Measurements from ENCODE around the gene CMIP. TPM values are rescaled to one million over a fixed set of nuclear protein-coding genes. Genes with fewer than 3 reads are reported as not detected.

The CMIP gene
- total RNA-seq, 4 donors from 2014 or later: 40.0 to 69.6 (median 47.0) TPM

DNA sequence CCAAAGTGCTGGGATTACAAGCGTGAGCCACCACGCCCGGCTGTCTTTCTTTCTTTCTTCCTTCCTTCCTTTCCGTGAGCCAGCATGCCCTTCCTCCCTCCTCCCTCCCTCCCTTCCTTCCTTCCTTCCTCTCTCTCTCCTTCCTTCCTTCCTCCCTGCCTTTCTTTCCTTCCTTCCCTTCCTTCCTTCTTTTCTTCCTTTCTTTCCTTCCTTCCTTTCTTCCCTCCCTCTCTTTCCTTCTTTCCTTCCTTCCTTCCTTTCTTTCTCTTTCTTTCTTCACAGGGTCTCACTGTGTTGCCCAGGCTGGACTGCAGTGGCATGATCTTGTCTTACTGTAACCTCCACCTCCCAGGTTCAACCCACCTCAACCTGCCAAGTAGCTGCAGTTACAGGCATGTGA is 283.8 kb downstream of the CMIP start:
- Histone ChIP-seq H3K9me3 (no peaks in the 10 kb centered on the region), H3K27me3 (no peaks in the 10 kb centered on the region), H3K36me3 (no peaks in the 10 kb centered on the region), H3K27ac (no peak overlapping the region), H3K4me1 (peaks cover 4 to 12% (median 11%) of the 10 kb centered on the region in 4 donors), H3K4me3 (no peak overlapping the region)
- DNase-seq: no peak
- TF ChIP-seq POLR2A (IDR thresholded peaks at IDR 0.05) (no peak), EP300 (IDR thresholded peaks at IDR 0.05; ENCODE audit: low read depth) (no peak), POLR2AphosphoS5 (IDR thresholded peaks at IDR 0.05) (no peak)
- TF ChIP-seq, protein P1, sequence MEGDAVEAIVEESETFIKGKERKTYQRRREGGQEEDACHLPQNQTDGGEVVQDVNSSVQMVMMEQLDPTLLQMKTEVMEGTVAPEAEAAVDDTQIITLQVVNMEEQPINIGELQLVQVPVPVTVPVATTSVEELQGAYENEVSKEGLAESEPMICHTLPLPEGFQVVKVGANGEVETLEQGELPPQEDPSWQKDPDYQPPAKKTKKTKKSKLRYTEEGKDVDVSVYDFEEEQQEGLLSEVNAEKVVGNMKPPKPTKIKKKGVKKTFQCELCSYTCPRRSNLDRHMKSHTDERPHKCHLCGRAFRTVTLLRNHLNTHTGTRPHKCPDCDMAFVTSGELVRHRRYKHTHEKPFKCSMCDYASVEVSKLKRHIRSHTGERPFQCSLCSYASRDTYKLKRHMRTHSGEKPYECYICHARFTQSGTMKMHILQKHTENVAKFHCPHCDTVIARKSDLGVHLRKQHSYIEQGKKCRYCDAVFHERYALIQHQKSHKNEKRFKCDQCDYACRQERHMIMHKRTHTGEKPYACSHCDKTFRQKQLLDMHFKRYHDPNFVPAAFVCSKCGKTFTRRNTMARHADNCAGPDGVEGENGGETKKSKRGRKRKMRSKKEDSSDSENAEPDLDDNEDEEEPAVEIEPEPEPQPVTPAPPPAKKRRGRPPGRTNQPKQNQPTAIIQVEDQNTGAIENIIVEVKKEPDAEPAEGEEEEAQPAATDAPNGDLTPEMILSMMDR (IDR thresholded peaks at IDR 0.05): no peak
- 33 to 65% methylated on average over 1 to 4 of the region's 4 CpGs for WGBS, 2 donors (ENCODE audit: low coverage in 1 of 2)
- in situ Hi-C loops (cut with MboI; ENCODE audit: low pct_ligation_motif_present in 1 of 4, low pct_unique_long_range_greater_than_20kb in 1 of 4, low sequenced_read_pairs in 3 of 4): loop anchor here in 3 of 4 donors (10.0 to 25.0 kb wide), 7 partner anchors 104 to 1191 kb away; partner anchors contain the start of genes ATMIN (in 3 of the 3) and DYNLRB2 (in 1 of the 3)
- intact Hi-C loops (cut with DNase I; ENCODE audit: low total_unique reads): no loop called here

DNA sequence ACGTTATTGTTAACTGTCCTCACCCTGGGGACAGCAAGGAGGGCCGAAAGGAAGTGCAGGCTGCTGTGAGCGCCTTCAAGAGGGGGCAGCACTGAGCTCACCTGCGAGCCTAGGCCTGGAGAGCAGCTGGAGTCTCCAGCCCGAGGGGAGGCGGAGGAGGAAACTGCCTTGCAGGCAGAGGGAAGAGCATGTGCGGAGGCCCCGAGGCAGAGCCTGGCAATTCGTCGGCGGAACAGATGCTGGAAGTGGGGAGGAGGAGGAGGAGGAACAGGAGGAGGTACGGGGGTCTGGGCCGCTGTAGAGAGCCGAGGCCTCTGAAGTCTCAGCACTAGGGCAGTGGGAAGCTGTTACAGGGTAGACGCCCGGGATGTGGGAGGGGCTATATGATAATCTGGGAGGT is 284.8 kb downstream of the CMIP start:
- H3K27me3 ChIP-seq: no peaks in the 10 kb centered on the region
- peaks cover 4 to 12% (median 11%) of the 10 kb centered on the region in 4 donors for H3K4me1 ChIP-seq
- intact Hi-C loops (cut with DNase I; ENCODE audit: low total_unique reads): no loop called here
- no peaks in the 10 kb centered on the region for H3K9me3 ChIP-seq
- H3K4me3 ChIP-seq: no peak overlapping the region
- in situ Hi-C loops (cut with MboI; ENCODE audit: low pct_ligation_motif_present in 1 of 4, low pct_unique_long_range_greater_than_20kb in 1 of 4, low sequenced_read_pairs in 3 of 4): loop anchor here in 3 of 4 donors (10.0 to 25.0 kb wide), 7 partner anchors 105 to 1192 kb away; partner anchors contain the start of genes ATMIN (in 3 of the 3) and DYNLRB2 (in 1 of the 3)
- WGBS, 2 donors (ENCODE audit: low coverage in 1 of 2): 85 to 93% methylated on average over 14 to 16 of the region's 16 CpGs
- no peak overlapping the region for H3K27ac ChIP-seq
- TF ChIP-seq POLR2A (IDR thresholded peaks at IDR 0.05): no peak
- TF ChIP-seq POLR2AphosphoS5 (IDR thresholded peaks at IDR 0.05): no peak
- no peak for TF ChIP-seq EP300 (IDR thresholded peaks at IDR 0.05; ENCODE audit: low read depth)
- TF ChIP-seq, protein P1 (IDR thresholded peaks at IDR 0.05): no peak
- no peaks in the 10 kb centered on the region for H3K36me3 ChIP-seq
- no peak for DNase-seq

DNA sequence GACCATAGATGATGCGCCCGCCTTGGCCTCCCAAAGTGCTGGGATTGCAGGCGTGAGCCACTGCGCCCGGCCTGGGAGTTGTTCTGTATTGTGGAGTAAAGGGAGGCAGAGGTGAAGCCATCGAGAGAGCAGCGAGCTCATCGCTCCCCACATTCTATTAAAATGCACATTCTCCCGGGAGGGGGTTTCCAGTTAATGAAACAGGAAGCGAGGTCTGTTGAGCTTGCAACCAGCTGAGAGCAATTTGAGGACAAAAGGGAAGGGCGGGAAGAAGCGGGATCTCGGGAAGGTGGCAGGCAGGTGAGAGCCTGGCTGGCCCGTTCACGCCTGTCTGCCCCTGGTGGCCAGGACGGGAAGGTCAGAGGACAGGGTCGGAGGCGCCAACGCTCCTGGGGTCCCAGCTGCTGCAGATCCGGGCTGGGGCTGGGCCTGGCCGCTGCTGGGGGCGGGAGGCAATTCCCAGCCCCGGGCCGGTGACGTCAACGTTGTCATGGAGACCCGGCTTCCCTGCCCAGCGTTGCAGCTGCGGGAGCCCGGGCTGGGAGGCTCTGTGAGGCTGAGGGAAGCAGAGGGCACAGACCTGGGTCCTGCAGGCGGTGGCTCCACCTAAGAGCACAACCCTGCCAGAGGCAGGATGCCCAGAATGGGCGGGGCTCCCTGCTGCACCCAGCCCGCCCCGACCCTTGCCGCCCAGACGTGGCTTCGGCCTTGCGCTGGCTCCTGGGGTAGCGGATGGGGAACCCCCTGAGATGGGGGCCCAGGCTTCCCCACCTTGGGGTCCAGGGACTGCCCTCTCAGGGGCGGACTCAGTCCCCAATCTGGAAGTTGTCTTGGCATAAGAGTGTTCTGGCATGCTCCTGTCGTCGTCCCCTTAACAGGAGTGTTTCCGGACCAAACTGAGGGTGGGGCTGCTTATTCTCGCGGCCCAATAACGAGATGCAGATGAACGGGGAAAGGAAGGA is 285.8 kb downstream of the CMIP start:
- 12 to 21% methylated on average over 10 to 46 of the region's 47 CpGs for WGBS, 2 donors (ENCODE audit: low coverage in 1 of 2)
- in situ Hi-C loops (cut with MboI; ENCODE audit: low pct_ligation_motif_present in 1 of 4, low pct_unique_long_range_greater_than_20kb in 1 of 4, low sequenced_read_pairs in 3 of 4): loop anchor here in 3 of 4 donors (10.0 to 25.0 kb wide), 5 partner anchors 368 to 1193 kb away; partner anchors contain the start of genes ATMIN (in 3 of the 3) and DYNLRB2 (in 1 of the 3)
- intact Hi-C loops (cut with DNase I; ENCODE audit: low total_unique reads): loop anchor here (10.0 kb wide), 3 partner anchors 366 to 696 kb away; partner anchors contain the start of gene ATMIN

More for the DNA sequence above, 285.8 kb downstream of the CMIP start:
- Histone ChIP-seq H3K27me3 (no peaks in the 10 kb centered on the region), H3K4me1 (peaks cover 4 to 12% (median 11%) of the 10 kb centered on the region in 4 donors), H3K4me3 (peak overlapping the region in 3 of 4 donors; percentile 21 to 46 (median 28)), H3K27ac (peak overlapping the region; percentile 40 to 77 (median 72)), H3K36me3 (no peaks in the 10 kb centered on the region), H3K9me3 (no peaks in the 10 kb centered on the region)
- TF ChIP-seq EP300 (IDR thresholded peaks at IDR 0.05; ENCODE audit: low read depth) (no peak), POLR2AphosphoS5 (IDR thresholded peaks at IDR 0.05) (peak in 1 of 3 donors; percentile 7), POLR2A (IDR thresholded peaks at IDR 0.05) (no peak)
- TF ChIP-seq, protein P1 (IDR thresholded peaks at IDR 0.05): peak; percentile 68 to 89 (median 74)
- DNase-seq: peak; percentile 87

Data from transverse colon (tissue), 4 donors.